ENCODE data around the gene LMNTD1. TPM values are rescaled to one million over a fixed set of nuclear protein-coding genes. Genes with fewer than 3 reads are reported as not detected.

The LMNTD1 gene
- total and polyA plus RNA-seq, 10 donors = 0.05 TPM; not detected in 9

DNA sequence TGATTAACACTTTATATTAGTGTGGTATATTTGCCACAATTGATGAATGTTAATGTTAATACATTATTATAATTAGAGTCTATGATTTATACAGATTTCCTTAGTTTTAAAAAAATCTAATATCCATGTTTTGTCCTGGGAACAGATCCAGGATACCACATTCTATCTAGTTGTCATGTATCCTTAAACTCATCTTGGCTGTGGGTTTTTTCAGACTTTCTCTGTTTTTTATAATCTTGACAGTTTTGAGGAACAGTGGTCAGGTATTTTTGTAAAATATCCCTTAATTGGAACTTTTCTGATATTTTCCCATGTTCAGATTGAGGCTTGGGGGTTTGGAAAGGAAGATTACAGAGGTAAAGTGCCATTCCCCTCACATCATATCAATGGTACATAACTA lies 104.1 kb downstream of the LMNTD1 start:
- no peak for DNase-seq
- H3K36me3 ChIP-seq = no peaks in the 10 kb centered on the region
- intact Hi-C loops (cut with DNase I; ENCODE audit: low total_unique reads) = no loop called here
- H3K4me1 ChIP-seq = no peaks in the 10 kb centered on the region
- TF ChIP-seq, protein P1, sequence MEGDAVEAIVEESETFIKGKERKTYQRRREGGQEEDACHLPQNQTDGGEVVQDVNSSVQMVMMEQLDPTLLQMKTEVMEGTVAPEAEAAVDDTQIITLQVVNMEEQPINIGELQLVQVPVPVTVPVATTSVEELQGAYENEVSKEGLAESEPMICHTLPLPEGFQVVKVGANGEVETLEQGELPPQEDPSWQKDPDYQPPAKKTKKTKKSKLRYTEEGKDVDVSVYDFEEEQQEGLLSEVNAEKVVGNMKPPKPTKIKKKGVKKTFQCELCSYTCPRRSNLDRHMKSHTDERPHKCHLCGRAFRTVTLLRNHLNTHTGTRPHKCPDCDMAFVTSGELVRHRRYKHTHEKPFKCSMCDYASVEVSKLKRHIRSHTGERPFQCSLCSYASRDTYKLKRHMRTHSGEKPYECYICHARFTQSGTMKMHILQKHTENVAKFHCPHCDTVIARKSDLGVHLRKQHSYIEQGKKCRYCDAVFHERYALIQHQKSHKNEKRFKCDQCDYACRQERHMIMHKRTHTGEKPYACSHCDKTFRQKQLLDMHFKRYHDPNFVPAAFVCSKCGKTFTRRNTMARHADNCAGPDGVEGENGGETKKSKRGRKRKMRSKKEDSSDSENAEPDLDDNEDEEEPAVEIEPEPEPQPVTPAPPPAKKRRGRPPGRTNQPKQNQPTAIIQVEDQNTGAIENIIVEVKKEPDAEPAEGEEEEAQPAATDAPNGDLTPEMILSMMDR (IDR thresholded peaks at IDR 0.05 in 8 of 11, conservative IDR thresholded peaks at IDR 0.05 in 3 of 11) = no peak
- TF ChIP-seq POLR2A (IDR thresholded peaks at IDR 0.05) (no peak), POLR2AphosphoS5 (IDR thresholded peaks at IDR 0.05) (no peak)
- H3K27me3 ChIP-seq (replicated peaks in 1 of 7) = no peaks in the 10 kb centered on the region
- H3K9me3 ChIP-seq = no peaks in the 10 kb centered on the region
- no peak overlapping the region for H3K27ac ChIP-seq
- no peak overlapping the region for H3K4me3 ChIP-seq

DNA sequence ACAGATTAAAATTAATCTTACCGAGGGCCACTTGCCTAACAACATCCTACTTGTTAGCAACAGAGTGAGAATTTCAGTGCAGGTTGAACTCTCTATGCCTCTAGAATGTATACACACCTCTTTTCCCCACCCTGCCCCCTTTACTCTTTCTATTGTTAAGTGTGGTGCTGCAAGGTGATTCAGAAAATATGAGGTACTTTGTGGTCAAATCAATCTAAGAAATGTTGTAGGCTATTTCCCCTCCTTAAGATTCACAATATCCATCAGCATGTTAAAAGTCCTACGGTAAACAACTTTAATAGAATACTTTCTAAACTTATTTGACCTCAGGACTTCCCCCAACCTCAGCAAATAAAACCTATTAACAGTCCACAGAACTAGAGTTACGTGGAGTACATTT lies 106.0 kb downstream of the LMNTD1 start:
- Histone ChIP-seq H3K27me3 (replicated peaks in 1 of 7) (no peaks in the 10 kb centered on the region), H3K4me1 (no peaks in the 10 kb centered on the region), H3K9me3 (no peaks in the 10 kb centered on the region), H3K36me3 (no peaks in the 10 kb centered on the region), H3K27ac (no peak overlapping the region), H3K4me3 (no peak overlapping the region)
- WGBS, 5 donors = 83 to 92% (median 86%) methylated on average over 3 of the region's 3 CpGs
- TF ChIP-seq POLR2AphosphoS5 (IDR thresholded peaks at IDR 0.05) (no peak), POLR2A (IDR thresholded peaks at IDR 0.05) (no peak)
- DNase-seq = no peak
- intact Hi-C loops (cut with DNase I; ENCODE audit: low total_unique reads) = no loop called here

DNA sequence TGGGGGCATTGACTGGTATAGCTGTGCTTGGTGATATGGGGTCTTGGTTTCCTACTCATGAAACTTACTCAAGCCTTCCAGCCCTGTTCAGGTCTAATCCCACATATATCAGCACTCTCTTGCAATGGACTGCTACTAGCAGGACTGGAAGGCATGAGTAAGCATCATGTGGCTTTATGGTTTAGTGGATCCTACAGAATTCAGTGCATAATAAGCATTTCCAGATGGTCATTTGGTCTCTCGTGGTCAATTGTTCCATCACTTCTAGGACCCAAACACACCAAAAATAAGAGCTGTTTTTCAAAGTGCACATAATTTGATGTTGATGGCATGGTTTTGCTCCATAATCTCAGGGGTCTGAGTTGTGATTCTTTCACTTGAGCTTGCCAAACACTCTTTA lies 114.4 kb downstream of the LMNTD1 start:
- Histone ChIP-seq H3K27ac (no peak overlapping the region), H3K4me1 (peaks cover 0 to 11% (median 5%) of the 10 kb centered on the region in 6 donors), H3K27me3 (replicated peaks in 1 of 7) (no peaks in the 10 kb centered on the region), H3K36me3 (no peaks in the 10 kb centered on the region), H3K4me3 (no peak overlapping the region), H3K9me3 (no peaks in the 10 kb centered on the region)
- intact Hi-C loops (cut with DNase I; ENCODE audit: low total_unique reads) = loop anchor here (5.0 kb wide), 1 partner anchor 589 kb away; no protein-coding TSS in a partner anchor
- TF ChIP-seq, protein P1 (IDR thresholded peaks at IDR 0.05 in 8 of 11, conservative IDR thresholded peaks at IDR 0.05 in 3 of 11) = no peak
- TF ChIP-seq POLR2AphosphoS5 (IDR thresholded peaks at IDR 0.05) (no peak), POLR2A (IDR thresholded peaks at IDR 0.05) (no peak)
- DNase-seq = no peak
- WGBS, 5 donors = 78 to 100% (median 93%) methylated on average over 1 of the region's 1 CpG

DNA sequence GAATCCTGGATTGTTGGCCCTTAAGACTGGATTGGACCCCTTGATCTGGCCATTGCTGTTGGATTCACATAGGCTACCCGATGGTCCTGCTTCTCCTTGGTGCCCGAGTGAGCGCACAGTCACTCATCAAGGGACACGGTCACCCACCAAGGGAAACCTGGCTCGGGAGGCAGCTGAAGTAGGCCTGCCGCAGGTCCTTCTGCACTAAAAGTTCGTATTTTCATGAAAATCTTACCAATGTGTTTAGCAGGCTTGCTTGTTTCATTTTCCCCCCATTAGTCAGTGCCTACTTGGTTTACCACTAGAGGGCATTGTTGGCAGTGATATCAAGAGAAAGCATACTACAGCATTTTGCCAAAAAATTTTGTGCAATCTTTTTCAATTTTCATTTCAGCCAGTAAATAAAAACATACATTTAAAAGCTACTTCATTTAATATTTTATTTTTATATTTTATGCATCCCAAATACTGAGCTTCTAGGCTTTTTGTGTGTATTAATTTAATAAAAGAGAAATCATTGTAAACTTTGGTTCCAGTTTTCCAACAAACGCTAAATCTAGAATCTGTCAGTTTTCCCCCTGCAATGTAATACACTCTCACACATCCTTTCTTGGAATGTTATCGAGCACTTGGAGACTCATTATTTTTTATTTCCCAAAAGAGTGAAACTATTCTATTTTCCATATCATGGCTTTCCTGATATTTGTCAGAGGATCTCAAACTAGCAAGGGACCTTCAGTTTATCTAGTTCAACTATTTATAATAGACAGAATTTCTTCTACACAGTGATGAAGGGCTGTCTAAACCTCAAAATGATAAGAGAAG lies 116.7 kb downstream of the LMNTD1 start:
- Histone ChIP-seq H3K27ac (no peak overlapping the region), H3K4me3 (peak overlapping the region in 2 of 8 donors; percentile 28 to 54), H3K36me3 (no peaks in the 10 kb centered on the region), H3K27me3 (replicated peaks in 1 of 7) (no peaks in the 10 kb centered on the region), H3K9me3 (no peaks in the 10 kb centered on the region), H3K4me1 (peaks cover 0 to 11% (median 5%) of the 10 kb centered on the region in 6 donors)
- WGBS, 5 donors = 42 to 47% (median 46%) methylated on average over 9 of the region's 9 CpGs
- no peak for DNase-seq
- TF ChIP-seq, protein P1 (IDR thresholded peaks at IDR 0.05 in 8 of 11, conservative IDR thresholded peaks at IDR 0.05 in 3 of 11) = peak; percentile 39 to 85 (median 76)
- no peak for TF ChIP-seq POLR2A (IDR thresholded peaks at IDR 0.05)
- intact Hi-C loops (cut with DNase I; ENCODE audit: low total_unique reads) = loop anchor here (5.0 kb wide), 1 partner anchor 591 kb away; no protein-coding TSS in a partner anchor
